GM12878 (cell line): ENCODE results near the gene RABL3. TPM values are rescaled to one million over a fixed set of nuclear protein-coding genes. Genes with fewer than 3 reads are reported as not detected.
"Not testable (repeated sequence)": the region's sequence is repeated elsewhere in the genome, so short reads cannot be mapped to it uniquely, and the experiment has no call there.

Source experiments
- ATAC-seq: fragments of 200-7000 bp; cut with Tn5 transposase; 3 replicates; pipeline ENCODE4 v1.9.1; 2020; ENCODE audit warnings: mild to moderate bottlenecking, moderate library complexity
- BruUV-seq: library from RNA; stranded (reverse); fragments of 400-500 nt; replicated peaks from 2 replicates; lab custom pipeline; 2021; lab: Mats Ljungman, UMichigan
- CTCF ChIA-PET: fragments of 300-600 bp; sonication (Branson Sonifier 250); formaldehyde crosslinking; extraction: SDS; loops from one replicate; lab custom pipeline; 2021; ENCODE audit warnings: inconsistent platforms; lab: Yijun Ruan, JAX
- POLR2A ChIA-PET: fragments of 350-600 bp; formaldehyde crosslinking; extraction: SDS; loops from one replicate; lab custom pipeline; 2021; ENCODE audit warnings: inconsistent platforms; lab: Charles Lee
- RAD21 ChIA-PET: fragments of 300-600 bp; sonication (Branson Sonifier 250); formaldehyde crosslinking; loops from one replicate; lab custom pipeline; 2023; ENCODE audit warnings: antibody characterized with exemption; ENCODE audit not compliant: unreplicated experiment; lab: Charles Lee
- SMC1A ChIA-PET: fragments of 300-600 bp; sonication (Branson Sonifier 250); formaldehyde crosslinking; loops from one replicate; lab custom pipeline; 2023; ENCODE audit not compliant: unreplicated experiment, uncharacterized antibody; lab: Charles Lee
- DNase-seq: peaks from one replicate; pipeline ENCODE4 v3.0.0-alpha.2; 2011; ENCODE audit warnings: low read depth, low spot score
- FAIRE-seq: peaks from 3 replicates; lab custom pipeline; 2011; peaks lifted over from hg19 to GRCh38; lab: Jason Lieb, UNC
- H2AFZ ChIP-seq: 2 replicates; pipeline ENCODE4 v1.6.0; 2011; ENCODE audit warnings: low read depth, low read length, control low read depth; ENCODE audit not compliant: control insufficient read depth
- H3K27ac ChIP-seq: 2 replicates; pipeline ENCODE4 v1.5.1; 2011; ENCODE audit warnings: control low read depth; ENCODE audit not compliant: control insufficient read depth, insufficient read depth
- H3K27me3 ChIP-seq, 2 experiments: replicated peaks in 1 of 2; 2 replicates each; pipeline versions ENCODE4 v1.6.0 to v1.6.1; 2011; ENCODE audit warnings: low read length in 1 of 2; ENCODE audit not compliant: control insufficient read depth in 2 of 2, insufficient read depth in 2 of 2
- H3K36me3 ChIP-seq, 2 experiments: 2 replicates each; pipeline ENCODE4 v1.5.1; 2011; ENCODE audit warnings: low read length in 1 of 2; ENCODE audit not compliant: control insufficient read depth in 2 of 2, insufficient read depth in 2 of 2
- H3K4me1 ChIP-seq: 2 replicates; pipeline ENCODE4 v1.6.1; 2011; ENCODE audit warnings: mild to moderate bottlenecking, low read length, moderate library complexity, mixed read lengths; ENCODE audit not compliant: control insufficient read depth, insufficient read depth
- H3K4me2 ChIP-seq: 2 replicates; pipeline ENCODE4 v1.6.0; 2011; ENCODE audit warnings: control low read depth; ENCODE audit not compliant: control insufficient read depth, insufficient read depth
- H3K4me3 ChIP-seq: fragments of 200-600 bp; sonication (generic); 2 replicates; pipeline ENCODE4 v1.5.1; 2016
- H3K79me2 ChIP-seq: 2 replicates; pipeline ENCODE4 v1.6.0; 2011; ENCODE audit warnings: low read length; ENCODE audit not compliant: control insufficient read depth, insufficient read depth
- H3K9ac ChIP-seq: 2 replicates; pipeline ENCODE4 v1.8.0; 2011; ENCODE audit warnings: low read length, control low read depth, mixed read lengths; ENCODE audit not compliant: control insufficient read depth, insufficient read depth
- H3K9me3 ChIP-seq: replicated peaks from 3 replicates; pipeline ENCODE4 v1.5.1; 2011; ENCODE audit warnings: mild to moderate bottlenecking, low read length; ENCODE audit not compliant: control insufficient read depth, insufficient read depth
- H4K20me1 ChIP-seq: 2 replicates; pipeline ENCODE4 v1.6.0; 2011; ENCODE audit not compliant: control insufficient read depth, insufficient read depth
- KAT2A ChIP-seq: conservative IDR thresholded peaks from 2 replicates; pipeline ENCODE4 v1.6.1; 2011; ENCODE audit warnings: low read depth, low read length; ENCODE audit not compliant: control insufficient read depth
- PAX8 ChIP-seq: fragments of 450-650 bp; IDR thresholded peaks from 2 replicates; pipeline ENCODE4 v1.6.1; 2017; ENCODE audit warnings: mild to moderate bottlenecking, moderate library complexity
- ZNF207 ChIP-seq: fragments of 450-650 bp; IDR thresholded peaks from 2 replicates; pipeline ENCODE4 v1.6.1; 2014; ENCODE audit warnings: antibody characterized with exemption, mild to moderate bottlenecking, borderline replicate concordance
- WGBS: methylation state at CpG from one replicate; pipeline ENCODE4 v1.1.6; 2016; ENCODE audit warnings: low lambda C conversion rate; ENCODE audit not compliant: insufficient replicate concordance, insufficient coverage; ENCODE audit errors: missing lambda C conversion rate; 5-methylcytosine and 5-hydroxymethylcytosine counted together
- in situ Hi-C: fragments of 300-500 bp; cut with MboI; formaldehyde crosslinking; loops from 9 replicates; pipeline ENCODE4 v1.14.3; 2018; ENCODE audit warnings: mixed read lengths
- intact Hi-C: fragments of 100-400 bp; cut with micrococcal nuclease; formaldehyde crosslinking; loops from one replicate; pipeline ENCODE4 v1.14.2; 2022; ENCODE audit not compliant: unreplicated experiment
- polyA plus RNA-seq, 11 experiments: library from polyadenylated mRNA; depleted of rRNA in 4 of 11; unstranded in 6 of 11; stranded (reverse) in 5 of 11; fragments of >200 nt; fragmentation: Nextera tagmentation in 4 of 11; fragmentation: Illumina TruSeq in 1 of 11; extraction: Ambion mirVana in 4 of 11; extraction: Trizol in 1 of 11; gene quantifications; 1 replicate in 1 of 11; 2 replicates in 10 of 11; pipeline versions ENCODE4 v1.2.1 to v1.2.3, GENCODE V29; 2011 to 2016; ENCODE audit warnings: inconsistent platforms in 2 of 11, missing spikeins in 2 of 11, low read depth in 1 of 11
- total RNA-seq, 4 experiments: library from RNA; depleted of rRNA in 3 of 4; stranded (reverse); fragments of >200 nt in 3 of 4; fragmentation: Illumina TruSeq in 1 of 4; extraction: Trizol in 1 of 4; gene quantifications; 2 replicates each; pipeline versions ENCODE4 v1.2.1 to v1.2.3, GENCODE V29; 2013 to 2021
- TF ChIP-seq, protein P1 (sequence below): IDR thresholded peaks from 2 replicates; pipeline ENCODE4 v1.6.1; 2012; ENCODE audit warnings: low read depth, low read length, improper control_type of control experiment

The RABL3 gene
- total and polyA plus RNA-seq, 10 of the 15 experiments (the other 5 are each of a cell fraction or from before 2014, with no cell fraction given): 10.5 to 38.0 (median 25.2) TPM

GRCh38 chr3:120741837-120742197 lies 499 bp downstream of the RABL3 start (continued):
- TF ChIP-seq, protein P1, sequence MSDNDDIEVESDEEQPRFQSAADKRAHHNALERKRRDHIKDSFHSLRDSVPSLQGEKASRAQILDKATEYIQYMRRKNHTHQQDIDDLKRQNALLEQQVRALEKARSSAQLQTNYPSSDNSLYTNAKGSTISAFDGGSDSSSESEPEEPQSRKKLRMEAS: 0 out of 2 replicates have a peak, but pooled peaks have one; percentile 4

DNA sequence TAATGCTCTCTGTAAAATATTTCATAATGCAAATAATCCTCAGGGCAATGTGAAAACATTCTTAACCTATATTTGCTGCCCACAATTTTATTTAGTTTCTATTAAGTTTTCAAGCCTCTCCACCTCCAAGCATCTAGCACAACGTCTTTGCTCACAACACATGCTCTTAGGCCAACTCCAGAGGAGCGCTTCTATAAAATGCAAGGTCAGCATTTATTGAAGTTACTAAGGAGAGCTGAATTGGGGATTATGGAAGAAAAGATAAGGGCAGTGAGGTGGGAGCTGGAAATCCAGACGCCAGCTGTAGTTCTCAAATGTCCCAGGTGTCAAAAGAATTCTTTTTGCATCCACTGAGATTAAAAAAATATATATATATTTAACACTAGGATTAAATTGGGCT lies 996 bp downstream of the RABL3 start:
- H3K4me1 ChIP-seq: no peaks in the 10 kb centered on the region
- H3K4me3 ChIP-seq: peak overlapping the region; percentile 100
- POLR2A ChIA-PET: interaction anchor here (0.9 to 3.0 kb wide), 5 partner anchors 12 to 146 kb away, joined by 3 to 23 read pairs (median 5); partner anchors contain the start of gene NDUFB4
- TF ChIP-seq ZNF207: no peak
- no peak for TF ChIP-seq KAT2A
- TF ChIP-seq PAX8: 0 out of 2 replicates have a peak, but pooled peaks have one; percentile 22
- intact Hi-C loops (no loop called here), in situ Hi-C loops (no loop called here)
- 59% methylated on average over 3 of the region's 3 CpGs for WGBS
- no peaks in the 10 kb centered on the region; a peak in 1 of 4 replicates for H3K36me3 ChIP-seq
- no TSS peak for BruUV-seq
- peak overlapping the region; percentile 92 for H3K9ac ChIP-seq
- no peaks in the 10 kb centered on the region; the same call in 2 of the 3 replicates for H3K9me3 ChIP-seq
- H3K27ac ChIP-seq: peak overlapping the region; percentile 100
- RAD21 ChIA-PET: interaction anchor here (0.6 to 3.4 kb wide), 12 partner anchors 11 to 181 kb away, joined by 3 to 30 read pairs (median 4); partner anchors contain the start of gene NDUFB4
- SMC1A ChIA-PET: interaction anchor here (0.6 to 3.5 kb wide), 17 partner anchors 9 to 692 kb away, joined by 3 to 22 read pairs (median 5); partner anchors contain the start of gene NDUFB4
- H4K20me1 ChIP-seq: no peaks in the 10 kb centered on the region
- DNase-seq (no peak), ATAC-seq (no peak), FAIRE-seq (no peak)
- no peak overlapping the region; the same call in 1 of the 2 replicates for H2AFZ ChIP-seq
- CTCF ChIA-PET: interaction anchor here (0.8 to 1.6 kb wide), 9 partner anchors 13 to 182 kb away, joined by 3 to 6 read pairs (median 3); no protein-coding TSS in a partner anchor
- no peaks in the 10 kb centered on the region for H3K27me3 ChIP-seq
- peak overlapping the region; percentile 85 for H3K4me2 ChIP-seq
- peaks cover 44% of the 10 kb centered on the region for H3K79me2 ChIP-seq

DNA sequence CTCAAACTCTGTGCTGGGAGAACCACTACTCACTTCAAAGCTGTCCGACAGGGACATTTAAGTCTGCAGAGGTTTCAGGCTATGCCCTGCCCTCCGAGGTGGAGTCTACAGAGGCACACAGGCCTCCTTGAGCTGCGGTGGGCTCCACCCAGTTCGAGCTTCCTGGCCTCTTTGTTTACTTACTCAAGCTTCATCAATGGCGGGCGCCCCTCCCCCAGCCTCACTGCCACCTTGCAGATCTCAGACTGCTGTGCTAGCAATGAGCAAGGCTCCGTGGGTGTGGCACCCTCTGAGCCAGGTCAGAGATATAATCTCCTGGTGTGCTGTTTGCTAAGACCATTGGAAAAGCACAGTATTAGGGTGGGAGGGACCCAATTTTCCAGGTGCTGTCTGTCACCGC lies 4.3 kb downstream of the RABL3 start:
- ChIA-PET SMC1A (interaction anchor here (2.2 kb wide), 1 partner anchor 14 kb away, joined by 6 read pairs; no protein-coding TSS in a partner anchor), CTCF (interaction anchor here (1.0 to 1.2 kb wide), 2 partner anchors 8 to 179 kb away, joined by 3 read pairs; no protein-coding TSS in a partner anchor)
- RAD21 ChIA-PET, H3K4me2 ChIP-seq, H3K27me3 ChIP-seq, H3K36me3 ChIP-seq, H3K4me1 ChIP-seq, H3K9ac ChIP-seq, H4K20me1 ChIP-seq, H3K9me3 ChIP-seq, ATAC-seq, intact Hi-C loops, DNase-seq, H3K27ac ChIP-seq, H3K4me3 ChIP-seq, BruUV-seq, POLR2A ChIA-PET, FAIRE-seq, H2AFZ ChIP-seq, in situ Hi-C loops: not testable (repeated sequence)
- WGBS: 56% methylated on average over 8 of the region's 8 CpGs
- H3K79me2 ChIP-seq: peaks cover 19% of the 10 kb centered on the region
